ENCODE data around the gene CCDC47.
A peak's percentile ranks its signal among the peaks of the same experiment; 100 is the strongest.

CCDC47 gene

DNA sequence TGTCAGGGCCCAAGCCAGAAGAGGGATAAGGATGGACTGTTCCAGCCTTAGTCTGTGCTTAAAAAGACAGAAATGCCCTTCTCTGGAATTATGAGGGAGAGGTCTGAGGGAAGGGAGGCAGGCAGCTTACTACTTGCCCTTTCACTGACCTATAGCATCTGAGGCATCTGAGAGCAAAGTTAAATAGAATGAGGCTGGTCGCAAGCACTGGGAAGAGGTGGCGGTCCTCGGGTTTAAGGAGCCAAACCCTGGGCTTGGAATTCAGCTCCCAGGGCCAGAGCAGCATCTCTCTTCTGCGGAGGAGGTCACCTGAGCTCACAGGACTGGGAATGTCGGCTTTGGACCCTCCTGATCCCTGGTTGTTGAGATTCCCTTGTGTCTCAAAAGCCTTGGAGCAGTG is 70.4 kb downstream of the CCDC47 start:
- POLR2A ChIA-PET, result no interaction called here
- DNase-seq (ENCODE audit: extremely low spot score), result no peak
- TF ChIP-seq, protein P1, sequence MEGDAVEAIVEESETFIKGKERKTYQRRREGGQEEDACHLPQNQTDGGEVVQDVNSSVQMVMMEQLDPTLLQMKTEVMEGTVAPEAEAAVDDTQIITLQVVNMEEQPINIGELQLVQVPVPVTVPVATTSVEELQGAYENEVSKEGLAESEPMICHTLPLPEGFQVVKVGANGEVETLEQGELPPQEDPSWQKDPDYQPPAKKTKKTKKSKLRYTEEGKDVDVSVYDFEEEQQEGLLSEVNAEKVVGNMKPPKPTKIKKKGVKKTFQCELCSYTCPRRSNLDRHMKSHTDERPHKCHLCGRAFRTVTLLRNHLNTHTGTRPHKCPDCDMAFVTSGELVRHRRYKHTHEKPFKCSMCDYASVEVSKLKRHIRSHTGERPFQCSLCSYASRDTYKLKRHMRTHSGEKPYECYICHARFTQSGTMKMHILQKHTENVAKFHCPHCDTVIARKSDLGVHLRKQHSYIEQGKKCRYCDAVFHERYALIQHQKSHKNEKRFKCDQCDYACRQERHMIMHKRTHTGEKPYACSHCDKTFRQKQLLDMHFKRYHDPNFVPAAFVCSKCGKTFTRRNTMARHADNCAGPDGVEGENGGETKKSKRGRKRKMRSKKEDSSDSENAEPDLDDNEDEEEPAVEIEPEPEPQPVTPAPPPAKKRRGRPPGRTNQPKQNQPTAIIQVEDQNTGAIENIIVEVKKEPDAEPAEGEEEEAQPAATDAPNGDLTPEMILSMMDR (IDR thresholded peaks at IDR 0.05; ENCODE audit: control extremely low read depth, extremely low read depth, low read depth, missing control alignments), result no peak
- CTCF ChIA-PET, result interaction anchor here (0.9 to 1.0 kb wide), 2 partner anchors 11 to 19 kb away, joined by 3 to 5 read pairs; no protein-coding TSS in a partner anchor

DNA sequence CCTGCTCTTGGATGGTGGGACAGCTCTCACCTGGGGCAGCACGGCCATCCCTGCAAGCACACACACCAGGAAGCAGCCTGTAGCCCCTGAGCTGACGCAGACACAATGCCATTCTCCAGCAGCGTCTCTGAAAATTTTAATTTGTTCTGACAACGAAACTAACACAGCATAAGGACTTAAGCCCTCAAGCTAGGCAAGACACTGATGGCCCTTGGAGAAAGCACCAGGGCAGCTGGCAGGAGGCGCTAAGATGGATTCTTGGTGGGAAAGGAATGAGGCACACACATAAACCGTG is 70.7 kb downstream of the CCDC47 start:
- no peak for DNase-seq (ENCODE audit: extremely low spot score)
- POLR2A ChIA-PET, result no interaction called here
- CTCF ChIA-PET, result interaction anchor here (0.9 to 1.0 kb wide), 2 partner anchors 11 to 19 kb away, joined by 3 to 5 read pairs; no protein-coding TSS in a partner anchor
- TF ChIP-seq, protein P1 (IDR thresholded peaks at IDR 0.05; ENCODE audit: control extremely low read depth, extremely low read depth, low read depth, missing control alignments), result no peak

DNA sequence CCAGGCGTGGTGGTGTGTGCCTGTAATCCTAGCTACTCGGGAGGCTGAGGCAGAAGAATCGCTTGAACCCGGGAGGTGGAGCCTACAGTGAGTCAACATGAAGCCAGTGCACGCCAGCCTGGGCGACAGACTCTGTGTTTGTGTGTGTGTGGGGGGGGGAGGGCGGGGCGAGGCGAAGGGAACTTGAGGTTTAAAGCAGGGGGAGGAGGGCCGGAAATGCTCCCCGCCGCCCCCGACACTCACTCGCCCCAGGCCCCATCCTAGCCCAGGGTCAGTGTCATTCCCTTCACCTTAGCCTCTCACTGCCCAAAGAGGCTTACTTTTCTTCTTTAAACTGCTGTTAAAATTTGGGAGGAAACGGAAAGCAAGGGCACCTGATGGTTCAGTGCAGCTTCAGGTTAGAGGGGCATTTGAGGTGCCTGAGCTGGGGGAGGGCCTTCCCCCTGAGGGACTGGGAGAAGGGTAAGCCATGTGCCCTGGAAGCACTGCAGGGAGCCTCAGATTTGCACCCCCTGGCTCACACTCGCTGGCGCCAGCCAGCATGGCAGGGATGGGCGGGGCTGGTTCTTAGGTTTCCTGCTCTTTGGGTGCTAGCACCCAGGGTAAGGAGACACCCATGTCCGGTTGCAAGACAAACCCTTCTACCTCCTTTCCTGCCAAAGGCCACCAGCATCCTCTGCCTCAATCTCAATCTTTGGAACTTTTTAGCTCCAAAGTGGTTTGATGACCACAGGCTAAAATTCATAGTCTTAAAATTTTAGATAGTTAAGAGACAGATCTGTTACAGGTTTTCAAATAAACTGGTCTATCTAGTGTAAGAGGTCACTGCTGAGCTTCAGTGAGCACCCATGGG is 71.3 kb downstream of the CCDC47 start:
- peak; percentile 74 for DNase-seq (ENCODE audit: extremely low spot score)
- POLR2A ChIA-PET, result interaction anchor here (0.6 to 0.9 kb wide), 2 partner anchors 8 to 1219 kb away, joined by 3 to 7 read pairs; no protein-coding TSS in a partner anchor
- TF ChIP-seq, protein P1 (IDR thresholded peaks at IDR 0.05; ENCODE audit: control extremely low read depth, extremely low read depth, low read depth, missing control alignments), result no peak

DNA sequence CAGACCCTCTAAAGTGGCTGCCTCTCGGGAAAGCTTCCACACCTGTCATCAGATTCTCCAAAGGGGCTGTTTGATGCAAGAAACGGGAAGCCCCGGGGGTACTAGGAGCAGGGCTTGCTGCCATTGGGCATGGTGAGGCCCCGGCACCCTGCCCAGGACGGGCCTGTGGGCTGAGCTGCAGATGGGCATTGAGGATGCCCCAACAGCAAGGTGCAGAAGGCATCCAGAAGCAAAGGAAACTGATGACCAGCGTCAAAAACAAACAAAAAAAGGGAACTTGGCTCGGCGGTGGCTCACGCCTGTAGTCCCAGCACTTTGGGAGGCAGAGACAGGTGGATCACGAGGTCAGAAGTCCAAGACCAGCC is 72.0 kb downstream of the CCDC47 start:
- TF ChIP-seq, protein P1 (IDR thresholded peaks at IDR 0.05; ENCODE audit: control extremely low read depth, extremely low read depth, low read depth, missing control alignments), result no peak
- POLR2A ChIA-PET, result interaction anchor here (0.6 to 1.5 kb wide), 3 partner anchors 9 to 1219 kb away, joined by 3 to 7 read pairs (median 3); no protein-coding TSS in a partner anchor
- DNase-seq (ENCODE audit: extremely low spot score), result no peak
- CTCF ChIA-PET, result interaction anchor here (1.1 to 1.7 kb wide), 6 partner anchors 9 to 276 kb away, joined by 3 to 5 read pairs (median 4); partner anchors contain the start of gene DDX42

More for the DNA sequence above, 71.3 kb downstream of the CCDC47 start:
- CTCF ChIA-PET, result interaction anchor here (0.9 to 1.7 kb wide), 8 partner anchors 8 to 277 kb away, joined by 3 to 5 read pairs (median 4); partner anchors contain the start of gene DDX42

DNA sequence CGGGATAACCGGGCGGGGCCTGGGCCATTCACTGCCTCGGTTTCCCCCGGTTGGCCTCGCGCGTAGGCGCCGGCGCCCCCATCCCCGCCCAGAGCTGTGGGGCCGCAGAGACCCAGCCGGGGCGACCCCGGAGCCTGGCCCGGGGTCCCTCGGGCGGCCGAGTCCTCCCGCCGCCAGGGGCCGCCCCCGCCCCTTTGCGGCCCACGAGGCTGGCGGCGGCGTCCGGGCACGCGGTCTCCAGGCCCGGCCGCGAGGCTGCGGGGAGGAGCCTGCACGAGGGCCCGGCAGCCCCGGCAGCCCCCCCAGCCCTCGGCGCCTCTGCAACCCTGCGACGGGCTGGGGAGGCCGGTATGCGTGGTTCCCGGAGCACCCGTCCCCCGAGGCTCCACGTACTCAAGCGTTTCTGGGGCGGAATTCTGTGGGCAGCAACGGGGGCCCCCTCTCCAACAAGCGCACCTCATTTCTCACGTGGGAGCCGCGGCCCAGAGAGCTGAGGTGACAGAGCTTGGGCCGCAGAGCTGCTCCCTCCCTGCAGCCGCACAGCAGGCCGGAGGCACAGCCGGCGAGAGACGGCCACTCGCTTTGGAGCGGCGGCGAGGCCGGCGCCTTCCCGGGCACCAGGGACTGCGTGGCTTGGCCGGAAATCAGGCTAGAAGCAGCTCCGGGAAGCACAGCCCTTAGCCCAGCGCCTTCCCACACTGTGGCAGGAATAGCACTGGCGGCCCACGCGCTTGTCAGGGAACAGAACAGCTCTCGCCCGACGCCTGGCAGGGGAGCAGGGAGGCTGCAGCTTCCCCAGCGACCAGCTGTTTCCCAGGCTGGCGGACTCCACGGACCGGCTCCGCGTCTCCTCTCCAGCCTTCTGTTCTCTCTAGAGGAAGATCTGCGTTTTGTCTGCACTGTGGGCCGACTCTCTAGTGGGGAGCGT is 72.6 kb downstream of the CCDC47 start:
- POLR2A ChIA-PET, result interaction anchor here (0.9 to 1.5 kb wide), 2 partner anchors 10 to 14 kb away, joined by 3 read pairs; no protein-coding TSS in a partner anchor
- peak; percentile 79 for DNase-seq (ENCODE audit: extremely low spot score)

More for the DNA sequence above, 72.6 kb downstream of the CCDC47 start:
- TF ChIP-seq, protein P1 (IDR thresholded peaks at IDR 0.05; ENCODE audit: control extremely low read depth, extremely low read depth, low read depth, missing control alignments), result peak; percentile 44
- CTCF ChIA-PET, result interaction anchor here (1.1 to 1.7 kb wide), 6 partner anchors 8 to 275 kb away, joined by 3 to 5 read pairs (median 4); partner anchors contain the start of gene DDX42
